HG03432 (cell line): ENCODE data around the gene TSPAN16.

Experiments
- ATAC-seq: cut with Tn5 transposase; IDR thresholded peaks from one replicate; pipeline ENCODE4 v1.9.1; 2021; ENCODE audit warnings: mild to moderate bottlenecking, moderate library complexity; ENCODE audit not compliant: unreplicated experiment

TSPAN16 gene

GRCh38 chr19:11295665-11296245, at the start of gene TSPAN16:
TSS of gene TSPAN16 (plus strand) at chr19:11296160. CDS start at chr19:11296298, 138 bp downstream.
- ATAC-seq: no peak

- no peak for ATAC-seq
Observed at GRCh38 chr19:11246941-11247340, 49.0 kb upstream of the TSPAN16 start.

- ATAC-seq: no peak
Observed at GRCh38 chr19:11247391-11247790, 48.6 kb upstream of the TSPAN16 start.

GRCh38 chr19:11247934-11248333, 48.0 kb upstream of the TSPAN16 start:
- ATAC-seq: no peak

GRCh38 chr19:11248852-11249251, 47.1 kb upstream of the TSPAN16 start:
- no peak for ATAC-seq

- ATAC-seq: no peak
Observed at GRCh38 chr19:11251217-11251616, 44.7 kb upstream of the TSPAN16 start.

GRCh38 chr19:11251650-11252314, 44.2 kb upstream of the TSPAN16 start:
- no peak for ATAC-seq

GRCh38 chr19:11252665-11253355, 43.1 kb upstream of the TSPAN16 start:
- ATAC-seq: no peak

GRCh38 chr19:11254666-11255065, 41.3 kb upstream of the TSPAN16 start:
- no peak for ATAC-seq

- no peak for ATAC-seq
Observed at GRCh38 chr19:11256189-11256588, 39.8 kb upstream of the TSPAN16 start.

- ATAC-seq: no peak
Observed at GRCh38 chr19:11257846-11258380, 38.0 kb upstream of the TSPAN16 start.

GRCh38 chr19:11260996-11261395, 35.0 kb upstream of the TSPAN16 start:
- no peak for ATAC-seq

GRCh38 chr19:11261431-11261970, 34.5 kb upstream of the TSPAN16 start:
- no peak for ATAC-seq

GRCh38 chr19:11261971-11262839, 33.8 kb upstream of the TSPAN16 start, which contains the start of gene DOCK6:
TSS of gene DOCK6 (minus strand) at chr19:11262524. CDS start at chr19:11262440, 84 bp downstream.
- no peak for ATAC-seq

- ATAC-seq: no peak
Observed at GRCh38 chr19:11263726-11264125, 32.2 kb upstream of the TSPAN16 start.

- no peak for ATAC-seq
Observed at GRCh38 chr19:11264452-11265176, 31.3 kb upstream of the TSPAN16 start.

- ATAC-seq: no peak
Observed at GRCh38 chr19:11265177-11265784, 30.7 kb upstream of the TSPAN16 start.

- no peak for ATAC-seq
Observed at GRCh38 chr19:11265785-11266236, 30.1 kb upstream of the TSPAN16 start.

GRCh38 chr19:11267316-11268085, 28.5 kb upstream of the TSPAN16 start:
- no peak for ATAC-seq
